ENCODE results near the gene ZBTB20. TPM values are rescaled to one million over a fixed set of nuclear protein-coding genes. Genes with fewer than 3 reads are reported as not detected.

ZBTB20 gene
- total RNA-seq, 1 donor from 2014 or later, result 15.5 TPM

- no peaks in the 10 kb centered on the region for H3K27me3 Mint-ChIP-seq (ENCODE audit: low read depth)
Observed at GRCh38 chr3:114649331-114649730, 497.8 kb downstream of the ZBTB20 start.

DNA sequence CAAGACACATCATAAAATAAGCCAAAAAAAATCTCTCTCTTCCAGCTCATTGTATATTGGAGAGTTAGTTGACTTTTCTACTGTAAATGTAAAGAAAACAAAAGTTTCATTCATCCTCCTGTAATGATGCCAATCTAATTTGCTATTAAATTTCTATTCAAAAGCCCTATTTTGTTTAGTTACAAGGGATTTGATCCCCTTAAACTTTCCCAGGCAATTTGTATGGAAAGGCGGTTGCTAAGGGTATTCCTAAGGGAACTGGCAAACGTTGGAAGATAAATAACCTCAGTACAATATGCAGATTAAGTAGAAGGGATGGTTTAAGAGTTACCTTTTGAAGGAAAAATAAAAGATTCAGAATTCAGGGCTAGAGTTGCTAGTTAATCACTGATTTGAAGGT, 500.6 kb downstream of the ZBTB20 start:
- H3K4me1 Mint-ChIP-seq (ENCODE audit: low read depth), result peaks cover 34% of the 10 kb centered on the region
- DNase-seq (ENCODE audit: low spot score), result no peak
- no peaks in the 10 kb centered on the region for H3K36me3 Mint-ChIP-seq (ENCODE audit: low read depth)
- no peak overlapping the region for H3K27ac Mint-ChIP-seq (ENCODE audit: unreplicated experiment)
- no peaks in the 10 kb centered on the region for H3K9me3 Mint-ChIP-seq (ENCODE audit: low read depth)
- H3K27me3 Mint-ChIP-seq (ENCODE audit: low read depth), result no peaks in the 10 kb centered on the region
- H3K4me3 Mint-ChIP-seq (ENCODE audit: unreplicated experiment), result no peak overlapping the region
- TF ChIP-seq, protein P1, sequence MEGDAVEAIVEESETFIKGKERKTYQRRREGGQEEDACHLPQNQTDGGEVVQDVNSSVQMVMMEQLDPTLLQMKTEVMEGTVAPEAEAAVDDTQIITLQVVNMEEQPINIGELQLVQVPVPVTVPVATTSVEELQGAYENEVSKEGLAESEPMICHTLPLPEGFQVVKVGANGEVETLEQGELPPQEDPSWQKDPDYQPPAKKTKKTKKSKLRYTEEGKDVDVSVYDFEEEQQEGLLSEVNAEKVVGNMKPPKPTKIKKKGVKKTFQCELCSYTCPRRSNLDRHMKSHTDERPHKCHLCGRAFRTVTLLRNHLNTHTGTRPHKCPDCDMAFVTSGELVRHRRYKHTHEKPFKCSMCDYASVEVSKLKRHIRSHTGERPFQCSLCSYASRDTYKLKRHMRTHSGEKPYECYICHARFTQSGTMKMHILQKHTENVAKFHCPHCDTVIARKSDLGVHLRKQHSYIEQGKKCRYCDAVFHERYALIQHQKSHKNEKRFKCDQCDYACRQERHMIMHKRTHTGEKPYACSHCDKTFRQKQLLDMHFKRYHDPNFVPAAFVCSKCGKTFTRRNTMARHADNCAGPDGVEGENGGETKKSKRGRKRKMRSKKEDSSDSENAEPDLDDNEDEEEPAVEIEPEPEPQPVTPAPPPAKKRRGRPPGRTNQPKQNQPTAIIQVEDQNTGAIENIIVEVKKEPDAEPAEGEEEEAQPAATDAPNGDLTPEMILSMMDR (IDR thresholded peaks at IDR 0.05), result no peak

More at GRCh38 chr3:114649331-114649730, 497.8 kb downstream of the ZBTB20 start:
- Mint-ChIP-seq H3K4me3 (ENCODE audit: unreplicated experiment) (no peak overlapping the region), H3K27ac (ENCODE audit: unreplicated experiment) (peak overlapping the region; percentile 28), H3K9me3 (ENCODE audit: low read depth) (peaks cover 3% of the 10 kb centered on the region), H3K4me1 (ENCODE audit: low read depth) (peaks cover 34% of the 10 kb centered on the region), H3K36me3 (ENCODE audit: low read depth) (no peaks in the 10 kb centered on the region)
- TF ChIP-seq, protein P1 (IDR thresholded peaks at IDR 0.05), result no peak
- no peak for DNase-seq (ENCODE audit: low spot score)

DNA sequence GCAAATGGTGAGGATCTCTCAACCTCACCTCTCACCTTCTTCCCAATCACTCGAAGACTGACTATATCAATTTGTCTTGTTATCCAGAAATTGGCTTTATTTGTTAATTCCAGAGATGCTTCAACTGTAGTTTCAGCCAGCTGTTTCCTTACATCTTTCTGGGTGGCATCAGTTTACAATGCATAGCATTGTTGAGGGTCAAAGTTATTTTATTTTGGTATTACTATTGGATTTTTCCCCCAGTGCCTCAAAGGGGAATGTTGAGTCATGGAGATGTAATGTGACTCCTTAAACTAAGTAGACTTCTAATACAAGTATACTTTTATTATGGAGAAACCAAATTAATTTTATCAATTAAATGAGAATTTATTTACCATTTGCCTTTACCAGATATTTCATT, 501.7 kb downstream of the ZBTB20 start:
- no peaks in the 10 kb centered on the region for H3K27me3 Mint-ChIP-seq (ENCODE audit: low read depth)
- no peaks in the 10 kb centered on the region for H3K9me3 Mint-ChIP-seq (ENCODE audit: low read depth)
- peaks cover 25% of the 10 kb centered on the region for H3K4me1 Mint-ChIP-seq (ENCODE audit: low read depth)
- no peak overlapping the region for H3K27ac Mint-ChIP-seq (ENCODE audit: unreplicated experiment)
- DNase-seq (ENCODE audit: low spot score), result no peak
- TF ChIP-seq, protein P1 (IDR thresholded peaks at IDR 0.05), result no peak
- no peaks in the 10 kb centered on the region for H3K36me3 Mint-ChIP-seq (ENCODE audit: low read depth)
- H3K4me3 Mint-ChIP-seq (ENCODE audit: unreplicated experiment), result no peak overlapping the region

DNA sequence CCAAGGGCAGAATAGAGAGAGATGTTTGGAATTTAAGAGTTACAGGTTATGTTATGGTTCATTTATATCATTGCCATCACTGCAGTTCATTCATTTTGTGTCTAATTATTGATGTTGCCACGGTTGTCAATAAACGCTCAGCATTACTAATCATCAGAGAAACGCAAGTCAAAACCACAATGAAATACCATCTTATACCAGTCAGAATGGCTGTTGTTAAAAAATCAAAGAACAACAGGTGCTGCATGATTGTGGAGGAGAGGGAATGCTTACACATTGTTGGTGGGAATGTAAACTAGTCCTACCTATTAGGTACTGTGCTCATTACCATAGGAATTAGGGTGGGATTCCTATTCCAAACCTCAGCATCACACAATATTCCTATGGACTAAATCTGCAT, 502.7 kb downstream of the ZBTB20 start:
- TF ChIP-seq, protein P1 (IDR thresholded peaks at IDR 0.05), result no peak
- no peak for DNase-seq (ENCODE audit: low spot score)
- H3K4me1 Mint-ChIP-seq (ENCODE audit: low read depth), result peaks cover 17% of the 10 kb centered on the region
- no peaks in the 10 kb centered on the region for H3K9me3 Mint-ChIP-seq (ENCODE audit: low read depth)
- H3K27ac Mint-ChIP-seq (ENCODE audit: unreplicated experiment), result no peak overlapping the region
- no peaks in the 10 kb centered on the region for H3K36me3 Mint-ChIP-seq (ENCODE audit: low read depth)
- H3K27me3 Mint-ChIP-seq (ENCODE audit: low read depth), result no peaks in the 10 kb centered on the region
- H3K4me3 Mint-ChIP-seq (ENCODE audit: unreplicated experiment), result no peak overlapping the region

GRCh38 chr3:114642951-114643741, 503.9 kb downstream of the ZBTB20 start:
- H3K4me1 Mint-ChIP-seq (ENCODE audit: low read depth), result peaks cover 7% of the 10 kb centered on the region
- H3K4me3 Mint-ChIP-seq (ENCODE audit: unreplicated experiment), result no peak overlapping the region
- TF ChIP-seq, protein P1 (IDR thresholded peaks at IDR 0.05), result no peak
- H3K27ac Mint-ChIP-seq (ENCODE audit: unreplicated experiment), result no peak overlapping the region
- no peak for DNase-seq (ENCODE audit: low spot score)
- no peaks in the 10 kb centered on the region for H3K27me3 Mint-ChIP-seq (ENCODE audit: low read depth)
- H3K9me3 Mint-ChIP-seq (ENCODE audit: low read depth), result no peaks in the 10 kb centered on the region
- no peaks in the 10 kb centered on the region for H3K36me3 Mint-ChIP-seq (ENCODE audit: low read depth)
